Body of pancreas (tissue), 4 donors: ENCODE measurements around the gene SUPT4H1.

Experiments
- POLR2A ChIP-seq, 3 donors: fragments of 450-650 bp; IDR thresholded peaks; one replicate each; pipeline ENCODE4 v1.6.1; 2016; ENCODE audit warnings: antibody characterized with exemption in 3 of 3, mild to moderate bottlenecking in 2 of 3
- TF ChIP-seq, protein P1 (sequence below), 7 experiments: fragments of 450-650 bp in 4 of 7; fragments of 200-600 bp in 3 of 7; sonication (generic) in 3 of 7; IDR thresholded peaks; one replicate each; pipeline ENCODE4 v1.5.1; 2016 to 2019; ENCODE audit warnings: antibody characterized with exemption in 7 of 7

DNA sequence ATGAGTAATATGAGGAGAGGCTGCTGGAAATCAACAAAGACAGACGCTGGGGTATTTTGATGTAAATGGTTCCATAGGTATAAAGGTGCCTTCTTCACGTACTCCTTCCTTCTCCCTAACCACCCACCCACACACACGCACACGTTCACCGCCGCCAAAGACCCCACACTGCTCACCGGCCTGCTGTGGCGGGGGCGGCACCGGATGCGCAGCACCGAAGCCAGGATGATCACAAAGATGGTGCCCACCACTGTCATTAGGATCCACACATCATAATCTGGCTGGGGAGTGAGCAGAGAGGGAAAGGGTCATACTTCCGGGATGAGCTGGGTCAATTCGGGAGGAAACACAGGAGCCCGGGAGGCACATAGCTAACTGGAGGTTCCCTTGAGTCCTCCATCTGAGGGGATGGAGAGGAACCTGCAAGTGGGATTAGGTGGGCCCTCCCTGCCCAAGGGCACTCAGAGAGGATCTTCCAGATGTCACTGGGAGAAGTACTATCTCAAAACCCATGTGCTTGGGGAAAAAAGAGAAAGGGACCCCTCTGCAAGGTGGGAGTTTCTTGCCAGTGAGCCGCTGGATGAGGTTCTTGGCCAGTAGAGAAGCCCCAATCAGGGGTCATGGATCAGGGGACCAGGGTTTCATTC lies 10.5 kb upstream of the SUPT4H1 start:
- TF ChIP-seq POLR2A (IDR thresholded peaks at IDR 0.05), result no peak
- TF ChIP-seq, protein P1, sequence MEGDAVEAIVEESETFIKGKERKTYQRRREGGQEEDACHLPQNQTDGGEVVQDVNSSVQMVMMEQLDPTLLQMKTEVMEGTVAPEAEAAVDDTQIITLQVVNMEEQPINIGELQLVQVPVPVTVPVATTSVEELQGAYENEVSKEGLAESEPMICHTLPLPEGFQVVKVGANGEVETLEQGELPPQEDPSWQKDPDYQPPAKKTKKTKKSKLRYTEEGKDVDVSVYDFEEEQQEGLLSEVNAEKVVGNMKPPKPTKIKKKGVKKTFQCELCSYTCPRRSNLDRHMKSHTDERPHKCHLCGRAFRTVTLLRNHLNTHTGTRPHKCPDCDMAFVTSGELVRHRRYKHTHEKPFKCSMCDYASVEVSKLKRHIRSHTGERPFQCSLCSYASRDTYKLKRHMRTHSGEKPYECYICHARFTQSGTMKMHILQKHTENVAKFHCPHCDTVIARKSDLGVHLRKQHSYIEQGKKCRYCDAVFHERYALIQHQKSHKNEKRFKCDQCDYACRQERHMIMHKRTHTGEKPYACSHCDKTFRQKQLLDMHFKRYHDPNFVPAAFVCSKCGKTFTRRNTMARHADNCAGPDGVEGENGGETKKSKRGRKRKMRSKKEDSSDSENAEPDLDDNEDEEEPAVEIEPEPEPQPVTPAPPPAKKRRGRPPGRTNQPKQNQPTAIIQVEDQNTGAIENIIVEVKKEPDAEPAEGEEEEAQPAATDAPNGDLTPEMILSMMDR (IDR thresholded peaks at IDR 0.05), result no peak
